Activated CD8-positive, alpha-beta T cell treated with anti-CD3 and anti-CD28 coated beads for 36 hours (primary cell): ENCODE data around the gene FAM53A. TPM values are rescaled to one million over a fixed set of nuclear protein-coding genes. Genes with fewer than 3 reads are reported as not detected.

Experiments used
- ATAC-seq: fragments of 200-7000 bp; cut with Tn5 transposase; one replicate; pipeline ENCODE4 v1.10.0; 2021; ENCODE audit warnings: mild to moderate bottlenecking, moderate library complexity
- CTCF ChIA-PET: fragments of 350-600 bp; sonication (Branson Sonifier 250); formaldehyde crosslinking; loops from one replicate; lab custom pipeline; 2021; ENCODE audit warnings: antibody characterized with exemption; lab: Charles Lee
- POLR2A ChIA-PET: fragments of 350-600 bp; sonication (Branson Sonifier 250); formaldehyde crosslinking; loops from one replicate; lab custom pipeline; 2021; ENCODE audit warnings: antibody characterized with exemption; lab: Charles Lee
- DNase-seq: peaks from one replicate; pipeline ENCODE4 v3.0.0-alpha.2; 2020
- H3K27ac Mint-ChIP-seq: one replicate; pipeline ENCODE4 v1.8.0; 2021; ENCODE audit warnings: mild to moderate bottlenecking, mixed read lengths
- H3K27me3 Mint-ChIP-seq: one replicate; pipeline ENCODE4 v1.8.0; 2021; ENCODE audit warnings: mixed read lengths
- H3K36me3 Mint-ChIP-seq: one replicate; pipeline ENCODE4 v1.8.0; 2021; ENCODE audit warnings: low read depth, mixed read lengths
- H3K4me1 Mint-ChIP-seq: one replicate; pipeline ENCODE4 v1.8.0; 2021; ENCODE audit warnings: low read depth, mixed read lengths
- H3K4me3 Mint-ChIP-seq: one replicate; pipeline ENCODE4 v1.8.0; 2021; ENCODE audit warnings: mild to moderate bottlenecking, moderate library complexity, mixed read lengths
- H3K9me3 Mint-ChIP-seq: one replicate; pipeline ENCODE4 v1.8.0; 2021; ENCODE audit warnings: mixed read lengths
- CTCF ChIP-seq: fragments of 200-600 bp; IDR thresholded peaks from one replicate; pipeline ENCODE4 v1.8.0; 2022; ENCODE audit warnings: antibody characterized with exemption, mild to moderate bottlenecking
- intact Hi-C: fragments of 100-400 bp; cut with micrococcal nuclease; formaldehyde crosslinking; loops from one replicate; pipeline ENCODE4 v1.10.0; 2022
- total RNA-seq, 2 experiments: library from RNA; stranded (reverse); gene quantifications; one replicate each; pipeline ENCODE4 v1.2.3, GENCODE V29; 2021

The FAM53A gene
- total RNA-seq, 2 experiments from 2014 or later = 1.2 to 1.8 TPM

DNA sequence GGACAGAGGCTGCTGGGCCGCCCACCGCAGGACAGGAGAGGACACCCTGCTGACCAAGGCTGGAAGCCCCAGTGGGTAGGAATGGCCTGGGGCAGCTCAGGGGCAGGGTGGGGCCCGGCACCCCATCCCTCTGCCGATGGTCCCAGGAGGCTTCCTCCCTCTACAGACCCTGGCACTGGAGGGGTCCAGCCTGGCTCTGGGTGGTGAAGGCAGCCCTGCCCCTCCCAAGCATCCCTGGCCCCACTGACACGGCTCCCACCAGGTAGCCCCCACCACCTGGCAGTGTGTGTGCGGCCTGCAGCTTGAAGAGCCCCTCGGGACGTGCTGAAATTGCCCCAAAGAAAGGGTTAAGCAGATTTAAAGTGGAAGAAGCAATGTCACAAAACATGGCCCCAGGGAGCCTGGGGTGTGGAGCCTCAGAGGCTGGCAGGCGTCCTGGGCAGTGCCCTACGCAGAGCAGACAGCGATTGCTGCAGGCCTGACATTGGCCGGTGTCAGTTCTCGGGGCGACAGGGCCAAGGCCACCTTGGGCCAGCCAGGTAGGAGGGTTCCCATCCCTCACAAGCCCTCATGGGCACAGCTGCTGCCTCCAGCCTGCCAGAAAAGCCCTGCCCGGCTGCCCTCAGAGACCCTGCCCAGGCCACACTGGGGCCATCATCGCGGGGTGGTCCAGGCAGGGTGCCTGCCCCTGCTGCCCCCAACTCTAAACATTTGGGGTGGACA lies 80.5 kb downstream of the FAM53A start:
- DNase-seq (no peak), ATAC-seq (no peak)
- no peaks in the 10 kb centered on the region for H3K9me3 Mint-ChIP-seq
- no peaks in the 10 kb centered on the region for H3K36me3 Mint-ChIP-seq
- POLR2A ChIA-PET = no interaction called here
- H3K27ac Mint-ChIP-seq = no peak overlapping the region
- TF ChIP-seq CTCF = no peak
- CTCF ChIA-PET = interaction anchor here (2.0 kb wide), 1 partner anchor 14 kb away, joined by 5 read pairs; no protein-coding TSS in a partner anchor
- H3K27me3 Mint-ChIP-seq = no peaks in the 10 kb centered on the region
- peaks cover 27% of the 10 kb centered on the region for H3K4me1 Mint-ChIP-seq
- H3K4me3 Mint-ChIP-seq = no peak overlapping the region
- intact Hi-C loops = no loop called here

GRCh38 chr4:1602655-1603412 lies 81.3 kb downstream of the FAM53A start:
- Mint-ChIP-seq H3K36me3 (no peaks in the 10 kb centered on the region), H3K9me3 (no peaks in the 10 kb centered on the region), H3K27me3 (no peaks in the 10 kb centered on the region), H3K27ac (no peak overlapping the region), H3K4me1 (peaks cover 29% of the 10 kb centered on the region), H3K4me3 (no peak overlapping the region)
- intact Hi-C loops = no loop called here
- DNase-seq (no peak), ATAC-seq (no peak)
- POLR2A ChIA-PET = no interaction called here
- CTCF ChIA-PET = interaction anchor here (1.4 to 2.0 kb wide), 2 partner anchors 13 to 27 kb away, joined by 3 to 5 read pairs; no protein-coding TSS in a partner anchor
- TF ChIP-seq CTCF = no peak

GRCh38 chr4:1601852-1602654 lies 82.1 kb downstream of the FAM53A start:
- H3K27ac Mint-ChIP-seq = no peak overlapping the region
- H3K4me1 Mint-ChIP-seq = peaks cover 29% of the 10 kb centered on the region
- no peak overlapping the region for H3K4me3 Mint-ChIP-seq
- ChIA-PET POLR2A (no interaction called here), CTCF (interaction anchor here (1.4 to 2.0 kb wide), 2 partner anchors 13 to 28 kb away, joined by 3 to 5 read pairs; no protein-coding TSS in a partner anchor)
- no peaks in the 10 kb centered on the region for H3K36me3 Mint-ChIP-seq
- DNase-seq (no peak), ATAC-seq (no peak)
- no peaks in the 10 kb centered on the region for H3K9me3 Mint-ChIP-seq
- no peak for TF ChIP-seq CTCF
- intact Hi-C loops = no loop called here
- H3K27me3 Mint-ChIP-seq = no peaks in the 10 kb centered on the region

DNA sequence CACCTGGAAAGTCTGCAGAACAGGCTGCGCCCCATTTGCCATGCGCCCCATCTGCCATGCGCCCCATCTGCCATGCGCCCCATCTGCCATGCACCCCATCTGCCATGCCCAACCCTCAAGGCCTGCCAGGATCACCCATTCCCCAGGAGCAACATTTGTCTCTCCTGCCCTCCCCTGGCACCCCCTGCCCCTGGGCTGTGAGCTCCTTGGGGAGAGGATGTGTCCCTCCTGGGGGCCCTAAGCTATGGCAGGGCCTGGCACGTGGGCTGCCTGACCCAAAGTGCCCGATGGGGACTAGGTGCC lies 82.6 kb downstream of the FAM53A start:
- Mint-ChIP-seq H3K9me3 (no peaks in the 10 kb centered on the region), H3K27me3 (no peaks in the 10 kb centered on the region), H3K36me3 (no peaks in the 10 kb centered on the region), H3K4me1 (peaks cover 28% of the 10 kb centered on the region), H3K27ac (no peak overlapping the region), H3K4me3 (no peak overlapping the region)
- intact Hi-C loops = no loop called here
- no peak for TF ChIP-seq CTCF
- DNase-seq (no peak), ATAC-seq (no peak)
- ChIA-PET POLR2A (no interaction called here), CTCF (interaction anchor here (1.4 kb wide), 1 partner anchor 28 kb away, joined by 3 read pairs; no protein-coding TSS in a partner anchor)
